Aorta (tissue), 5 donors: Measurements from ENCODE around the gene RNASE7. TPM values are rescaled to one million over a fixed set of nuclear protein-coding genes. Genes with fewer than 3 reads are reported as not detected.
A peak's percentile ranks its signal among the peaks of the same experiment; 100 is the strongest.

ENCODE experiments used
- ATAC-seq: fragments of 200-7000 bp; cut with Tn5 transposase; one replicate; pipeline ENCODE4 v1.9.1; 2022; ENCODE audit warnings: moderate library complexity; ENCODE audit not compliant: low FRiP score
- DNase-seq, 2 donors: peaks; one replicate each; pipeline ENCODE4 v3.0.0-alpha.2; 2020
- H3K27ac ChIP-seq, 2 donors: one replicate each; pipeline ENCODE4 v1.5.1; 2013; ENCODE audit warnings: low read length in 2 of 2, mild to moderate bottlenecking in 2 of 2, moderate library complexity in 2 of 2, control low read depth in 1 of 2, inconsistent platforms in 1 of 2, low read depth in 1 of 2
- H3K27me3 ChIP-seq, 2 donors: one replicate each; pipeline ENCODE4 v1.6.1; 2013; ENCODE audit warnings: control low read depth in 1 of 2, low read length in 1 of 2, mild to moderate bottlenecking in 1 of 2, moderate library complexity in 1 of 2; ENCODE audit not compliant: insufficient read depth in 2 of 2, control insufficient read depth in 1 of 2
- H3K36me3 ChIP-seq, 2 donors: one replicate each; pipeline ENCODE4 v1.6.1; 2013; ENCODE audit warnings: control low read depth in 1 of 2, low read length in 1 of 2, mild to moderate bottlenecking in 1 of 2; ENCODE audit not compliant: insufficient read depth in 2 of 2, control insufficient read depth in 1 of 2
- H3K4me1 ChIP-seq, 2 donors: one replicate each; pipeline ENCODE4 v1.6.1; 2013; ENCODE audit warnings: low read length in 2 of 2, control low read depth in 1 of 2, mild to moderate bottlenecking in 1 of 2, moderate library complexity in 1 of 2; ENCODE audit not compliant: insufficient read depth in 2 of 2, control insufficient read depth in 1 of 2
- H3K4me3 ChIP-seq, 2 donors: one replicate each; pipeline ENCODE4 v1.5.1; 2013; ENCODE audit warnings: low read length in 2 of 2, control low read depth in 1 of 2, mild to moderate bottlenecking in 1 of 2
- H3K9me3 ChIP-seq: one replicate; pipeline ENCODE4 v1.6.1; 2013; ENCODE audit warnings: mild to moderate bottlenecking, low read length; ENCODE audit not compliant: control insufficient read depth
- WGBS, 2 donors: extraction: QIAGEN DNeasy Blood & Tissue Kit; methylation state at CpG; one replicate each; pipeline ENCODE4 v1.1.7; 2013; 5-methylcytosine and 5-hydroxymethylcytosine counted together
- intact Hi-C, 2 donors: fragments of 100-400 bp; cut with DNase I; formaldehyde crosslinking; loops; one replicate each; pipeline versions ENCODE4 v1.14.2 to v1.15.0; 2022
- polyA plus RNA-seq, 2 donors: library from polyadenylated mRNA; stranded (reverse); fragments of 200-250 nt; gene quantifications; one replicate each; pipeline ENCODE4 v1.2.3, GENCODE V29; 2013
- total RNA-seq, 2 donors: library from RNA; stranded (reverse); fragmentation: NEBNext Ultra II Directional; extraction: Animal tissue kit (Norgen Biotek cat#: 25700); gene quantifications; one replicate each; pipeline ENCODE4 v1.2.1, GENCODE V29; 2021
- donor health status: healthy with polysubstance abuse.
- donor health status: Bipolar disorder and iron deficiency.
- donor health status: DM: no; HTN: no; CAD: no.
- donor health status: DM: no; HTN: no; CAD: no.
- donor health status: DM: yes; HTN: yes; CAD: no.

RNASE7 gene
- total and polyA plus RNA-seq, 4 donors: not detected

DNA sequence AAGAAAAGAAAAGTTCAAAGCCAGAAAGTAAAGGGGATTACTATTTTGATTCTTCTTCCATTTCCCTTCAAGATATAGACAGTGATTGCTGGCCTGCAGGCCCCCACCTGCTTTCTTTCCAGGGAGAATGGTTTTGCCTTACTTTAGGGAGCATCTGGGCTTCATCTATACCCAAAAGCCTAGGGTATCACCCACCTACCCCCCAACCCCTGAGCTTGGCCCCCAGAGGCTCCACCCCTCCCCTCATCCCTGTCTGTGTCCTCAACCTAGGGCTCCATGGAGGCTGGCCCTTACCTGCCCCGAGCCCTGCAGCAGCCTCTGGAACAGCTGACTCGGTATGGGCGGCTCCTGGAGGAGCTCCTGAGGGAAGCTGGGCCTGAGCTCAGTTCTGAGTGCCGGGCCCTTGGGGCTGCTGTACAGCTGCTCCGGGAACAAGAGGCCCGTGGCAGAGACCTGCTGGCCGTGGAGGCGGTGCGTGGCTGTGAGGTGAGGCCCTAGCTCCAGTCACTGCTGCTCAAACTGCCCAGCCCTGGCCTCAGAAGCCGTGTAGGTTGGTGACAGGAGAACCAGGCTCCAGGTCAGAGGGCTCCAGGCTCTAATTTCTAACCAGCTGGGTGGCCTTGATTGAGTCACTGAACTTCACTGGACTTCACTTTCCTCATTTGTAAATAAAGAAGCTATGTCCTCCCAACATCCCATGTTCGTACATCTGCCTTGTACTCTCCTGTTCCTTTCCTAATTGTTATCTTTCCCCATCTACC, 41.6 kb downstream of the RNASE7 start:
- Histone ChIP-seq H3K36me3 (peaks cover 0 to 8% of the 10 kb centered on the region in 2 donors), H3K27ac (no peak overlapping the region), H3K27me3 (no peaks in the 10 kb centered on the region), H3K4me3 (no peak overlapping the region), H3K9me3 (no peaks in the 10 kb centered on the region), H3K4me1 (no peaks in the 10 kb centered on the region)
- intact Hi-C loops: no loop called here
- WGBS, 2 donors: 80 to 87% methylated on average over 11 of the region's 11 CpGs
- no peak for ATAC-seq
- DNase-seq: no peak

DNA sequence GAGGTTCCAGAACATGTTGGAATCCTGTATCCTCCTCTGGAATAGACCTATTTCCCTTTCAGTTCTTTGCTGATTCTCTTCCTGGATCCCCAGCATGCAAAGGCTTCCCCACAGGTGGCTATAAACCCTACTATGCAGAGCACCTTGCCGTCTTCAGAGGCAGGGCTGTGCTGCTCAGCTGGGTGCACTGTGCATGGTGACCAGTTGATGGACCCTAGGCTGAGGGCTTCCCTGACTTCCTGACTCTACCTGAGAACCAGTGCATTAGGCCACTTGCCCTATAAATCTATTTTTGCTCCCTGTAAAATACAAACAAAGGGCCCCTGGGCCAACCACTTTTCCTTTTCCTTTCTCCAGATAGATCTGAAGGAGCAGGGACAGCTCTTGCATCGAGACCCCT, 42.2 kb downstream of the RNASE7 start:
- Histone ChIP-seq H3K27me3 (no peaks in the 10 kb centered on the region), H3K4me1 (no peaks in the 10 kb centered on the region), H3K9me3 (no peaks in the 10 kb centered on the region), H3K27ac (no peak overlapping the region), H3K4me3 (no peak overlapping the region), H3K36me3 (peaks cover 0 to 11% of the 10 kb centered on the region in 2 donors)
- intact Hi-C loops: no loop called here
- 73 to 76% methylated on average over 2 of the region's 2 CpGs for WGBS, 2 donors
- DNase-seq: no peak
- no peak for ATAC-seq

DNA sequence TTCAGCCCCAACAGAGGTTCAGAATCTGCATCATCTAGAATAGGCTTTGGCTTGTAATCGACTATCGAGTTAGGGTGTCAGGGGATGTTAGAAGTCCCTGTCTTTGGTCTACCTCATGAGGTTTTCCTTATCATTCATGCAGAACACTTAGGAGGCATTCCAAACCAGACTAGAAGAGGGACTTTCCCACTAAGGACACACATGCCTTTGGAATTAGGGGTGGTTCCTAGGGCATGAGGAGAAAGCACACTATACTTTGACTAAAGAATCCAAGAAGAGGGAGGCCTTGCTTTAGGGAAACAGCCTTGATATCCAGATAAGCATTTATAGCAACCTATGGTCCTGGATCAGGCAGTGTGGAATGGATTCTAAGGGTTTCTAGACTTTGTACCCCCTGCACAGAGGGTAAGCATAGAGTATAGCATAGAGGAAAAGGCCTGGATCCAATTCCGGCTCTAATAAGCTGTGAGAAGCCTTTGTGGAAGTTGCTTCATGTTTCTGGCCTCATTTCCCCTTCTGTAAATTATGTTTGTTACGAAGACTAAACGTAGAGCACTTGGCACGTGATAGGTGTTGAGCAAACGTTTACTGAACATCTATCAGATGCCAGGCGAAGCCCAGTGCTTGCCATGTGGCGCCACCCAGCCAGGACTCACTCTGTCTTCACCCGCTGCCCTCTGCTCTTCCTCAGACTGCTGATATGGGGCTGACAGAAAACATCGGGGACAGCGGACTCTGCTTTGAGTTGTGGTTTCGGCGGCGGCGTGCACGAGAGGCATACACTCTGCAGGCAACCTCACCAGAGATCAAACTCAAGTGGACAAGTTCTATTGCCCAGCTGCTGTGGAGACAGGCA, 43.1 kb downstream of the RNASE7 start:
- no peak overlapping the region for H3K27ac ChIP-seq
- intact Hi-C loops: no loop called here
- no peaks in the 10 kb centered on the region for H3K9me3 ChIP-seq
- peak in 1 of 2 donors; percentile 51 for DNase-seq
- no peak for ATAC-seq
- no peak overlapping the region for H3K4me3 ChIP-seq
- no peaks in the 10 kb centered on the region for H3K4me1 ChIP-seq
- no peaks in the 10 kb centered on the region for H3K27me3 ChIP-seq
- WGBS, 2 donors: 75 to 81% methylated on average over 17 of the region's 17 CpGs
- H3K36me3 ChIP-seq: peaks cover 0 to 11% of the 10 kb centered on the region in 2 donors

DNA sequence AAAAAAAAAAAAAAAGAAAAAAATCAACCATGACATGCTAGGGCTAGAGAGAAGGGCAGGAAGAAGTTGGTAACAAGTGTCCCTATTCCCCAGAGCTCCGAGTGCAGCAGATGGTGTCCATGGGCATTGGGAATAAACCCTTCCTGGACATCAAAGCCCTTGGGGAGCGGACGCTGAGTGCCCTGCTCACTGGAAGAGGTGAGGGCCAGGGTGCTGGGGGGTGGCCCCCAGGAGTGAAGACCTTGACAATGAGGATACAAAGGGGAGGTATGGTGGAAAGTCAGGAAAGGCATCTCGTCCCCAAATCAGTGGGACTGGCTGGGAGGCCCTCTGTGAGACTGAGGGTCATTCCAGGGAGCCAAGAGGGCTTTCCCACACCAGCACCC, 44.7 kb downstream of the RNASE7 start:
- 78 to 80% methylated on average over 4 of the region's 4 CpGs for WGBS, 2 donors
- Histone ChIP-seq H3K4me3 (no peak overlapping the region), H3K4me1 (no peaks in the 10 kb centered on the region), H3K27me3 (no peaks in the 10 kb centered on the region), H3K9me3 (no peaks in the 10 kb centered on the region), H3K27ac (no peak overlapping the region), H3K36me3 (peaks cover 0 to 13% of the 10 kb centered on the region in 2 donors)
- no peak for DNase-seq
- ATAC-seq: peak; percentile 6
- intact Hi-C loops: no loop called here

DNA sequence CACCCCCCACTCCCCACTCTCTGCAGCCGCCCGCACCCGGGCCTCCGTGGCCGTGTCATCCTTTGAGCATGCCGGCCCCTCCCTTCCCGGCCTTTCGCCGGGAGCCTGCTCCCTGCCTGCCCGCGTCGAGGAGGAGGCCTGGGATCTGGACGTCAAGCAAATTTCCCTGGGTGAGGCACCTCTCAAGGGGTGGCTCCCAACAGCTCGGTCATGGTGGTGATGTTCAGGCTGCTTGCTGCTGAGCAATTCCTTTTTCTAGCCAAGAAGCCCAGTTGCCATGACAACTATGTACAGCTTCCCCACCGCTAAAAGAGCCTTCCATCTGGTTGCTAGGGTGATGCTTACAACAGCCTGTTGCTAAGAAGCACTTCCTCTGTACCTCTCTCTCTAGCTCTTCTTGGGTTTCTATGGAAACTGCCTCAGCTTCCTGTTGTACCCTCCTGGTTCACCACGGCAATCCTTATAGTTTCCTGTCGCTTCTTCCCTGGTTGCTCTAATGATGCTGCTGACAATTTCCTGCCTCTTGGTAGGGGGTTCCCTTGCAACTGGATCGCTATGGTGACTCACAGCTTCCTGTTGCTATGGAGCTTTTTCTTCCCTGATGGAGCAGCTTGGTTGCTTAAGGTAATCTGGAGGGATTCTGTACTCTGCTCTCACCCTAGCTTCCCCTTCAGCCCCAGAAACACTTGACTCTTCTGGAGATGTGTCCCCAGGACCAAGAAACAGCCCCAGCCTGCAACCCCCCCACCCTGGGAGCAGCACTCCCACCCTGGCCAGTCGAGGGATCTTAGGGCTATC, 45.3 kb downstream of the RNASE7 start:
- Histone ChIP-seq H3K27ac (no peak overlapping the region), H3K9me3 (no peaks in the 10 kb centered on the region), H3K4me1 (no peaks in the 10 kb centered on the region), H3K36me3 (peaks cover 0 to 10% of the 10 kb centered on the region in 2 donors), H3K27me3 (no peaks in the 10 kb centered on the region), H3K4me3 (no peak overlapping the region)
- intact Hi-C loops: no loop called here
- DNase-seq (peak; percentile 66 to 85), ATAC-seq (peak; percentile 33)
- 28 to 29% methylated on average over 19 of the region's 19 CpGs for WGBS, 2 donors

DNA sequence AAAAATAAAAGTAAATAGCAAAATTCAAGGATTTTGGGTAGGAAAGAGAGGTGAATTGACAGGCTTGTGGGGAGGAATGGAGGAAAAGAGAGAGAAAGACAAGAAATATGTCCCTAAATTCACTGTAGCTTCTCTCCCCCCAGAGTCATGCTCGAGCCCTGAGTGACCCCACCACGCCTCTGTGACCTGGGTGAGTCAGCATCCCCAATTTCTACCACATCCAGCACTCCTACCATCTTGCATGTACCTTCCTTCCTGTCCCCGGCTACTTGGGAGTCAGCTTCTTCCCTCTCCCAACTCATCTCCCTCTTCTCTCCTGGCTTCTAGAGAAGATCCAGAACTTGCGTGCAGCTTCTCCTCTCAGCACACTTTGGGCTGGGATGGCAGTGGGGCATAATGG, 46.5 kb downstream of the RNASE7 start:
- Histone ChIP-seq H3K4me1 (no peaks in the 10 kb centered on the region), H3K27ac (no peak overlapping the region), H3K27me3 (no peaks in the 10 kb centered on the region), H3K4me3 (no peak overlapping the region), H3K36me3 (peaks cover 0 to 10% of the 10 kb centered on the region in 2 donors), H3K9me3 (no peaks in the 10 kb centered on the region)
- intact Hi-C loops: no loop called here
- 78% methylated on average over 4 of the region's 4 CpGs for WGBS, 2 donors
- DNase-seq (no peak), ATAC-seq (no peak)

DNA sequence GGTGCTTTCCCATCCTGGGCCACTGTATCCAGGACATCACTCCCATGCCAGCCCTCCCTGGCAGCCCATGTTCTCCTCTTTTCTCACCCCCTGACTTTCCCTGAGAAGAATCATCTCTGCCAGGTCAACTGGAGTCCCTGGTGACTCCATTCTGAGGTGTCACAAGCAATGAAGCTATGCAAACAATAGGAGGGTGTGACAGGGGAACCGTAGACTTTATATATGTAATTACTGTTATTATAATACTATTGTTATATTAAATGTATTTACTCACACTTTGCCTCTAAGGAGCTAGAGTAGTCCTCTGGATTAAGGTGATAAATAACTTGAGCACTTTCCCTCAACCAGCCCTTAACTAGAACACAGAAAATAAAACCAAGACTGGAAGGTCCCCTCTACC, 47.1 kb downstream of the RNASE7 start:
- Histone ChIP-seq H3K9me3 (no peaks in the 10 kb centered on the region), H3K4me1 (no peaks in the 10 kb centered on the region), H3K27me3 (no peaks in the 10 kb centered on the region), H3K36me3 (peaks cover 0 to 10% of the 10 kb centered on the region in 2 donors), H3K4me3 (no peak overlapping the region), H3K27ac (no peak overlapping the region)
- WGBS, 2 donors: 48 to 49% methylated on average over 1 of the region's 1 CpG
- no peak for DNase-seq
- intact Hi-C loops: no loop called here
- ATAC-seq: no peak

DNA sequence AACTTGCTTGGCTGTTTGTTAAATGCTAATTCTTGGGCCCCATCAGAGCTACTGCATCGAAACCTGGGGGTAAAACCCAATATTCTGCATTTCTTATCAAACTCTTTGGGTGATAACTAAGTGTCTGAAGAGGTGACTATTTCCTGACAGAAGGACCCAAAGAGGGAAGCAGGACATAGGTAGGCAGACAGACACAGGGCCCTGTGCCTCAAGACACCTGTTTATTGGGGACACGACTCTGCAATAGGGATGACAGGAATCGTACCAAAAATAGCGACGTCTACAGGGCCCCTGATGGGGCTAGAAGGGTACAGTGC, 47.7 kb downstream of the RNASE7 start:
- Histone ChIP-seq H3K4me1 (no peaks in the 10 kb centered on the region), H3K27ac (no peak overlapping the region), H3K9me3 (no peaks in the 10 kb centered on the region), H3K36me3 (peaks cover 0 to 10% of the 10 kb centered on the region in 2 donors), H3K27me3 (no peaks in the 10 kb centered on the region), H3K4me3 (no peak overlapping the region)
- WGBS, 2 donors: 70 to 76% methylated on average over 5 of the region's 5 CpGs
- DNase-seq (no peak), ATAC-seq (no peak)
- intact Hi-C loops: loop anchor here (5.0 kb wide), 2 partner anchors 63 to 73 kb away; partner anchors contain the start of gene NDRG2 (in 1 of the 2)
